Ascending aorta (tissue), 2 donors: ENCODE measurements around the gene MSANTD2. TPM values are rescaled to one million over a fixed set of nuclear protein-coding genes. Genes with fewer than 3 reads are reported as not detected.

ENCODE experiments used
- DNase-seq, 2 donors: peaks; one replicate each; pipeline ENCODE4 v3.0.0-alpha.2; 2019; ENCODE audit warnings: low spot score in 2 of 2
- H3K27ac ChIP-seq, 2 donors: fragments of 200-600 bp; sonication (generic); one replicate each; pipeline ENCODE4 v1.5.1; 2016 to 2017; ENCODE audit warnings: mild to moderate bottlenecking in 1 of 2
- H3K27me3 ChIP-seq: fragments of 200-600 bp; sonication (generic); one replicate; pipeline ENCODE4 v1.5.1; 2017
- H3K36me3 ChIP-seq, 2 donors: fragments of 200-600 bp; sonication (generic); one replicate each; pipeline ENCODE4 v1.5.1; 2016
- H3K4me1 ChIP-seq, 2 donors: fragments of 200-600 bp; sonication (generic); one replicate each; pipeline ENCODE4 v1.5.1; 2016 to 2017; ENCODE audit warnings: mild to moderate bottlenecking in 1 of 2
- H3K4me3 ChIP-seq, 2 donors: fragments of 200-600 bp; sonication (generic); one replicate each; pipeline ENCODE4 v1.5.1; 2016 to 2017; ENCODE audit warnings: mild to moderate bottlenecking in 1 of 2
- H3K9me3 ChIP-seq, 2 donors: fragments of 200-600 bp; sonication (generic); one replicate each; pipeline ENCODE4 v1.5.1; 2016
- intact Hi-C: fragments of 100-400 bp; cut with DNase I; formaldehyde crosslinking; loops from one replicate; pipeline ENCODE4 v1.15.1; 2023
- total RNA-seq: library from RNA; depleted of rRNA; stranded (reverse); fragments of >200 nt; gene quantifications from one replicate; pipeline ENCODE4 v1.1.0, GENCODE V29; 2016
- TF ChIP-seq, protein P1 (sequence below), 3 experiments: fragments of 200-600 bp in 2 of 3; fragments of 450-650 bp in 1 of 3; sonication (generic) in 2 of 3; IDR thresholded peaks; one replicate each; pipeline ENCODE4 v1.5.1; 2016 to 2019; ENCODE audit warnings: antibody characterized with exemption in 3 of 3, mild to moderate bottlenecking in 1 of 3, moderate library complexity in 1 of 3

The MSANTD2 gene
- total RNA-seq, 1 donor from 2014 or later = 21.4 TPM

DNA sequence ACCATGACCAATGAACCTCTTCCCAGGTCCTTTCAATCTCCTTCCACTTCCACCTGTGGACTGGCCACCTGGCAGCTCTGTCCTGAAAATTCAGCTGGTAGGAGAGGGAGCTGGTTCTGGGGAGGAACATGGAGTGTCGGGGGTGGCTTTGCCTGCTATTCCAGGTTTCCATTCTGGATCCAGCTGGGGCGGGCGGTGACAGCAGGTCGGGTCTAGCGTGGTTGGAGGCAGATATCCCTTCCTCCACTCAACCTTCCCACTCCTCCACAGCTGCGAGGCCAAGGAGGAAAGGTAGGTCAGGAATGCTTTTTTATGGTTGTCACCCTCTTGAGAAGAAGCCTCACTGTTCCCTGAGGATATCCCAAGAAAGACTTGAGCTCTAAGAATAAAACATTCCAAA, 57.2 kb downstream of the MSANTD2 start:
- Histone ChIP-seq H3K4me3 (no peak overlapping the region), H3K27me3 (peaks cover 8% of the 10 kb centered on the region), H3K27ac (no peak overlapping the region), H3K36me3 (no peaks in the 10 kb centered on the region), H3K9me3 (no peaks in the 10 kb centered on the region), H3K4me1 (peaks cover 13 to 16% of the 10 kb centered on the region in 2 donors)
- TF ChIP-seq, protein P1, sequence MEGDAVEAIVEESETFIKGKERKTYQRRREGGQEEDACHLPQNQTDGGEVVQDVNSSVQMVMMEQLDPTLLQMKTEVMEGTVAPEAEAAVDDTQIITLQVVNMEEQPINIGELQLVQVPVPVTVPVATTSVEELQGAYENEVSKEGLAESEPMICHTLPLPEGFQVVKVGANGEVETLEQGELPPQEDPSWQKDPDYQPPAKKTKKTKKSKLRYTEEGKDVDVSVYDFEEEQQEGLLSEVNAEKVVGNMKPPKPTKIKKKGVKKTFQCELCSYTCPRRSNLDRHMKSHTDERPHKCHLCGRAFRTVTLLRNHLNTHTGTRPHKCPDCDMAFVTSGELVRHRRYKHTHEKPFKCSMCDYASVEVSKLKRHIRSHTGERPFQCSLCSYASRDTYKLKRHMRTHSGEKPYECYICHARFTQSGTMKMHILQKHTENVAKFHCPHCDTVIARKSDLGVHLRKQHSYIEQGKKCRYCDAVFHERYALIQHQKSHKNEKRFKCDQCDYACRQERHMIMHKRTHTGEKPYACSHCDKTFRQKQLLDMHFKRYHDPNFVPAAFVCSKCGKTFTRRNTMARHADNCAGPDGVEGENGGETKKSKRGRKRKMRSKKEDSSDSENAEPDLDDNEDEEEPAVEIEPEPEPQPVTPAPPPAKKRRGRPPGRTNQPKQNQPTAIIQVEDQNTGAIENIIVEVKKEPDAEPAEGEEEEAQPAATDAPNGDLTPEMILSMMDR (IDR thresholded peaks at IDR 0.05) = no peak
- intact Hi-C loops = loop anchor here (5.0 kb wide), 1 partner anchor 94 kb away; no protein-coding TSS in a partner anchor
- DNase-seq = no peak

DNA sequence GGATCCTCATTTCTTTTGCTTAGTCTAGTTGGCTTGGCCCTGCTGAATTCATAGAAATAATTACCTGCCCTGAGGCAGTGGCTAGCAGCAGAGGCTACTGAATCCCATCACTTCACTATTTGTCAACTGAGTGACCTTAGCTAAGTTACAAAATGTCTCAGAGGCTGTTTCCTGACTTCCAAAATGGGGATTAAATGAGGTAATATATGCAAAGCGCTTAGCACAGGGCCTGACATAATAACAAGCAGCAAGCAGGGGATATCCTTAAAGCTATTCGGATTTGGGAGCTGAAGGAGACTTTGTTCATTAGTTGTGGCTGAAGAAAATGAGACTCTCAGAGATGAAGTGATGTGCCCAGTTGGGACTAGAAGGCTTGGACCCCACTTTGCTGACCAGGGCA, 57.7 kb downstream of the MSANTD2 start:
- no peak for DNase-seq
- H3K4me1 ChIP-seq = peaks cover 13 to 16% of the 10 kb centered on the region in 2 donors
- H3K4me3 ChIP-seq = no peak overlapping the region
- TF ChIP-seq, protein P1 (IDR thresholded peaks at IDR 0.05) = no peak
- no peak overlapping the region for H3K27ac ChIP-seq
- H3K27me3 ChIP-seq = peaks cover 8% of the 10 kb centered on the region
- H3K9me3 ChIP-seq = no peaks in the 10 kb centered on the region
- H3K36me3 ChIP-seq = no peaks in the 10 kb centered on the region
- intact Hi-C loops = loop anchor here (5.0 kb wide), 1 partner anchor 95 kb away; no protein-coding TSS in a partner anchor

DNA sequence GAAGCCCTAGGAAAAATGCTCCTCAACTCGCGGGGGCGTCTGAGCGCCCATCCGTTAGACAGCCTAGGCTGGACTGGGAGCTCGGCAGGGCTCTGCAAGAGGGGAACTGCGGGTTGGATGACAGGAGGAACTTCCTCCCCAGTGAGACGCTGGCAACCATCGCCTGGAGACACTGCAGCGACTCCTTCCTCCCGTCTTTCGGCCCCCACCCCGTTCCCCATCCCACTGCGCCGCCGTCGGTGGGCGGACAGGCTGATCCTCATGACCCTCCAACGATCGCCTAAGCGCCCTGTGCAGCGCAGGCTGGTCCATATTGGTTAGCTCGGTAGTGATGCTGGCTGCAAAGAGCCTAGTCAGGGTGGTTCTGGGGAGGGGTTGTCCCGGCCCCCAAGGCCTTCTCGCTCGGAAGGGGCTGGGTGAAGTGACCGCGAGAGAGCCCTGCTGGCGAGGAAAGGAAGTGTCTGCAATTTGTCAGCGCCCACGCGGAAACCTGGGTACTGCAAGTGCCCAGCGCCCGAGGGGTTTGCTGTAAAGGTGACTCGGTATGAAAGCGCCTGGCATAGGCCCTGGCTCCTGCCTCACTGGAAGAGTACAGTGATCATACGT, 59.8 kb downstream of the MSANTD2 start:
- peaks cover 13% of the 10 kb centered on the region in 2 donors for H3K4me1 ChIP-seq
- peaks cover 3% of the 10 kb centered on the region for H3K27me3 ChIP-seq
- no peak for DNase-seq
- no peaks in the 10 kb centered on the region for H3K36me3 ChIP-seq
- H3K9me3 ChIP-seq = no peaks in the 10 kb centered on the region
- H3K4me3 ChIP-seq = peak overlapping the region; percentile 63 to 89
- intact Hi-C loops = loop anchor here (5.0 kb wide), 1 partner anchor 97 kb away; no protein-coding TSS in a partner anchor
- peak overlapping the region; percentile 28 to 78 for H3K27ac ChIP-seq
- TF ChIP-seq, protein P1 (IDR thresholded peaks at IDR 0.05) = peak; percentile 48 to 56 (median 52)

GRCh38 chr11:124739479-124740276, 60.5 kb downstream of the MSANTD2 start, which contains the start of gene NRGN:
TSS of gene NRGN (plus strand) at chr11:124739942. CDS start at chr11:124740085, 143 bp downstream.
- DNase-seq = peak; percentile 76 to 94

More at GRCh38 chr11:124739479-124740276, 60.5 kb downstream of the MSANTD2 start, which contains the start of gene NRGN:
- no peaks in the 10 kb centered on the region for H3K9me3 ChIP-seq
- intact Hi-C loops = loop anchor here (1.0 to 5.0 kb wide), 3 partner anchors 21 to 98 kb away; partner anchors contain the start of genes SIAE and SPA17
- peak within 1 kb of the TSS; percentile 63 to 89 for H3K4me3 ChIP-seq
- H3K36me3 ChIP-seq = no peaks in the 10 kb centered on the region
- H3K27ac ChIP-seq = peak within 1 kb of the TSS; percentile 28 to 78
- TF ChIP-seq, protein P1 (IDR thresholded peaks at IDR 0.05) = no peak
- no peaks in the 10 kb centered on the region for H3K27me3 ChIP-seq
- peaks cover 13% of the 10 kb centered on the region in 2 donors for H3K4me1 ChIP-seq
